Neural crest cell (in vitro differentiated cells): ENCODE results near the gene PSMB2. TPM values are rescaled to one million over a fixed set of nuclear protein-coding genes. Genes with fewer than 3 reads are reported as not detected.

Source experiments
- DNase-seq: peaks from one replicate; pipeline ENCODE4 v3.0.0; 2021; ENCODE audit warnings: low read depth, mixed read lengths, low spot score
- H3K27ac Mint-ChIP-seq: one replicate; pipeline ENCODE4 v1.8.0; 2021; ENCODE audit warnings: mild to moderate bottlenecking, mixed read lengths; ENCODE audit not compliant: unreplicated experiment
- H3K27me3 Mint-ChIP-seq: 2 replicates; pipeline ENCODE4 v1.8.0; 2021; ENCODE audit warnings: low read depth, mild to moderate bottlenecking, mixed read lengths
- H3K36me3 Mint-ChIP-seq: 2 replicates; pipeline ENCODE4 v1.8.0; 2021; ENCODE audit warnings: low read depth, mild to moderate bottlenecking, mixed read lengths
- H3K4me1 Mint-ChIP-seq: 2 replicates; pipeline ENCODE4 v1.8.0; 2021; ENCODE audit warnings: mixed read lengths
- H3K4me3 Mint-ChIP-seq: one replicate; pipeline ENCODE4 v1.8.0; 2021; ENCODE audit warnings: mild to moderate bottlenecking, mixed read lengths
- H3K9me3 Mint-ChIP-seq: 2 replicates; pipeline ENCODE4 v1.8.0; 2021; ENCODE audit warnings: mixed read lengths
- CTCF ChIP-seq: fragments of 200-600 bp; sonication (generic); conservative IDR thresholded peaks from 2 replicates; pipeline ENCODE4 v1.5.0; 2021; ENCODE audit warnings: antibody characterized with exemption, mild to moderate bottlenecking
- total RNA-seq: library from RNA; stranded (reverse); gene quantifications from 2 replicates; pipeline ENCODE4 v1.2.1, GENCODE V29; 2021

The PSMB2 gene
- total RNA-seq, 1 donor from 2014 or later: 104 TPM

- no peak for TF ChIP-seq CTCF
- Mint-ChIP-seq H3K4me1 (peaks cover 6% of the 10 kb centered on the region), H3K9me3 (no peaks in the 10 kb centered on the region), H3K4me3 (no peak overlapping the region), H3K36me3 (no peaks in the 10 kb centered on the region), H3K27me3 (peaks cover 44% of the 10 kb centered on the region), H3K27ac (no peak overlapping the region)
- DNase-seq: no peak
Measured at GRCh38 chr1:35663434-35663833, 22.1 kb upstream of the PSMB2 start.

GRCh38 chr1:35661474-35661795, 20.1 kb upstream of the PSMB2 start:
- H3K4me1 Mint-ChIP-seq: no peaks in the 10 kb centered on the region
- no peaks in the 10 kb centered on the region for H3K36me3 Mint-ChIP-seq
- no peaks in the 10 kb centered on the region for H3K9me3 Mint-ChIP-seq
- H3K27ac Mint-ChIP-seq: no peak overlapping the region
- no peak overlapping the region for H3K4me3 Mint-ChIP-seq
- TF ChIP-seq CTCF: no peak
- H3K27me3 Mint-ChIP-seq: peaks cover 43% of the 10 kb centered on the region
- no peak for DNase-seq

- peak; percentile 26 for DNase-seq
- Mint-ChIP-seq H3K4me3 (no peak overlapping the region), H3K27ac (no peak overlapping the region), H3K4me1 (no peaks in the 10 kb centered on the region), H3K36me3 (no peaks in the 10 kb centered on the region), H3K27me3 (peaks cover 45% of the 10 kb centered on the region), H3K9me3 (no peaks in the 10 kb centered on the region)
- no peak for TF ChIP-seq CTCF
Measured at GRCh38 chr1:35660581-35661473, 19.5 kb upstream of the PSMB2 start.

GRCh38 chr1:35659589-35659988, 18.3 kb upstream of the PSMB2 start:
- H3K4me1 Mint-ChIP-seq: no peaks in the 10 kb centered on the region
- H3K27ac Mint-ChIP-seq: no peak overlapping the region
- peaks cover 54% of the 10 kb centered on the region for H3K27me3 Mint-ChIP-seq
- DNase-seq: no peak
- no peak overlapping the region for H3K4me3 Mint-ChIP-seq
- no peaks in the 10 kb centered on the region for H3K9me3 Mint-ChIP-seq
- TF ChIP-seq CTCF: no peak
- H3K36me3 Mint-ChIP-seq: no peaks in the 10 kb centered on the region

- Mint-ChIP-seq H3K36me3 (no peaks in the 10 kb centered on the region), H3K4me3 (no peak overlapping the region), H3K27ac (no peak overlapping the region), H3K27me3 (peaks cover 58% of the 10 kb centered on the region), H3K4me1 (no peaks in the 10 kb centered on the region), H3K9me3 (no peaks in the 10 kb centered on the region)
- TF ChIP-seq CTCF: no peak
- no peak for DNase-seq
Measured at GRCh38 chr1:35657851-35658250, 16.5 kb upstream of the PSMB2 start.
